Hepatocyte (in vitro differentiated cells): Measurements from ENCODE around the gene TMEM151A.

Source experiments
- EZH2 ChIP-seq: fragments of 200-600 bp; sonication (generic); IDR thresholded peaks from 2 replicates; pipeline ENCODE4 v1.6.1; 2016; ENCODE audit warnings: antibody characterized with exemption, mild to moderate bottlenecking, borderline replicate concordance
- EZH2phosphoT487 ChIP-seq: fragments of 200-600 bp; sonication (generic); IDR thresholded peaks from one replicate; pipeline ENCODE4 v1.6.1; 2018; ENCODE audit warnings: antibody characterized with exemption, mild to moderate bottlenecking, low read depth, moderate library complexity; ENCODE audit not compliant: unreplicated experiment, severe bottlenecking
- TF ChIP-seq, protein P1 (sequence below): fragments of 200-600 bp; sonication (generic); IDR thresholded peaks from 2 replicates; pipeline ENCODE4 v1.5.1; 2016; ENCODE audit warnings: antibody characterized with exemption, mild to moderate bottlenecking; ENCODE audit not compliant: poor library complexity

DNA sequence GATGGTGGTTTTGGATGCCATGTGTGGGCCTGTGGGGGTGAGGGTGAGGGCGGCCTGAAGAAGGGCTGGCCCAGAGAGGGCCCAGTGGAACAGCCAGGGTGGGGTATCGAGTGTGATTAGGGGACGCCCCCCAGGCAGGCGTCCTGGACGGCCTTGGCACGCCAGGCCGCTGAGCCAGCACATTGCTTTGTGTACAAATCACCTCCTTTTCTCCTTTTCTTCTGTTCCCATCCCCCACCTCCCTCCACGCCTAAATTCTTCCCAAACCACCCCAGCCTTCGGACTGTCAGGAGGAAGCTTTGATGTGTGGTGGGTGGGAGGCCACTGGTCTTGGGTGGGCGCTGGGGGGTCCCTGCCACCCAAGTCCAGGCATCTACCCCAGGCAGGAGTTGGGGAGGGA lies 33.0 kb downstream of the TMEM151A start:
- TF ChIP-seq, protein P1, sequence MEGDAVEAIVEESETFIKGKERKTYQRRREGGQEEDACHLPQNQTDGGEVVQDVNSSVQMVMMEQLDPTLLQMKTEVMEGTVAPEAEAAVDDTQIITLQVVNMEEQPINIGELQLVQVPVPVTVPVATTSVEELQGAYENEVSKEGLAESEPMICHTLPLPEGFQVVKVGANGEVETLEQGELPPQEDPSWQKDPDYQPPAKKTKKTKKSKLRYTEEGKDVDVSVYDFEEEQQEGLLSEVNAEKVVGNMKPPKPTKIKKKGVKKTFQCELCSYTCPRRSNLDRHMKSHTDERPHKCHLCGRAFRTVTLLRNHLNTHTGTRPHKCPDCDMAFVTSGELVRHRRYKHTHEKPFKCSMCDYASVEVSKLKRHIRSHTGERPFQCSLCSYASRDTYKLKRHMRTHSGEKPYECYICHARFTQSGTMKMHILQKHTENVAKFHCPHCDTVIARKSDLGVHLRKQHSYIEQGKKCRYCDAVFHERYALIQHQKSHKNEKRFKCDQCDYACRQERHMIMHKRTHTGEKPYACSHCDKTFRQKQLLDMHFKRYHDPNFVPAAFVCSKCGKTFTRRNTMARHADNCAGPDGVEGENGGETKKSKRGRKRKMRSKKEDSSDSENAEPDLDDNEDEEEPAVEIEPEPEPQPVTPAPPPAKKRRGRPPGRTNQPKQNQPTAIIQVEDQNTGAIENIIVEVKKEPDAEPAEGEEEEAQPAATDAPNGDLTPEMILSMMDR, result no peak
- TF ChIP-seq EZH2 (no peak), EZH2phosphoT487 (no peak)
